ENCODE measurements around the gene SEMA7A. TPM values are rescaled to one million over a fixed set of nuclear protein-coding genes. Genes with fewer than 3 reads are reported as not detected.

The SEMA7A gene
- total and polyA plus RNA-seq, 2 of the 4 experiments (the other 2 are of a cell fraction), result 30.5 to 87.3 TPM

DNA sequence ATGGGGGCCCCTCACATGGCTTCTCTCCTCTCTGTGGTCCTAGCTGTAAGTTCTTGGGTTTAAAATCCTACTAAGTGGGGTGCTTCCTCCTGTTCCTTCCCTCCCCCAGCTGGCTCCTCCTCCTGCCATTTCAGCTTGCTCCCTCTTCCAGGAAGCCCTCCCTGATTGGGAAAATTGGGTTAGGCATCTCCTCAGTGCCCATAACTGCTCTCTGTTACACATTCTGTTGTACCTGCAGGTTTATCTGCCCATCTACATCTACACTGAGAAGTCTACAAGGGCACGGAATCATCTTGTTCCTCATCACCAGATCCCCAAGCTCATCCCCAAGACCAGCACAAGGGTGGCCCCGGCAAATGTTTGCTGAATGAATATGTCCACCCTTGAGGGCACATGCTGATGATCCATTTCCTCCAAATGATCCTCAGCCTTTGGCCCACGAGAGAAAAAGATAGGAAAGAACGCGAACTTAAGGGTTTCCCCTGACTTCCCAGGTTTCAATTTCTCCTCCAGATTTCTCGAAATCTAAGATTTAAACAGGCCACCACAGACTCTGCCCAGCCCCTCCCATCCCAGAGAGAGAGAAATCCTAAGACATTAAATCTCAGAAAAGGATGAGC is 3.9 kb downstream of the SEMA7A start:
- 93% methylated on average over 2 of the region's 6 CpGs; no CpG with 5 or more reads in 1 of the 2 experiments for WGBS, 2 experiments (ENCODE audit: extremely low coverage in 2 of 2, insufficient read length in 1 of 2)
- Histone ChIP-seq H3K4me1 (ENCODE audit: control insufficient read depth, insufficient read depth, low read length) (peaks cover 20% of the 10 kb centered on the region), H4K91ac (ENCODE audit: insufficient read depth, low read depth, low read length) (no peak overlapping the region), H3K36me3 (ENCODE audit: control insufficient read depth, insufficient read depth, low read length) (no peaks in the 10 kb centered on the region), H2BK20ac (ENCODE audit: low read depth, low read length) (no peak overlapping the region), H3K4me3 (ENCODE audit: insufficient read depth, low read depth, low read length) (no peak overlapping the region), H3K9me1 (ENCODE audit: insufficient read depth, low read length) (peaks cover 38% of the 10 kb centered on the region), H2BK15ac (ENCODE audit: low read depth, low read length) (no peak overlapping the region), H3K9ac (ENCODE audit: low read depth, low read length) (no peak overlapping the region), H2BK5ac (ENCODE audit: low read depth, low read length, poor library complexity, severe bottlenecking) (peak overlapping the region; percentile 18), H3K9me3 (ENCODE audit: control insufficient read depth, insufficient read depth, low read length) (no peaks in the 10 kb centered on the region), H2AK9ac (replicated peaks; ENCODE audit: low read depth, low read length, poor library complexity) (peak overlapping the region; percentile 34), H3K18ac (ENCODE audit: low read depth, low read length) (no peak overlapping the region), H3K14ac (replicated peaks; ENCODE audit: low read depth, low read length) (peak overlapping the region; percentile 25; the same call in 1 of the 2 replicates), H2BK120ac (ENCODE audit: low read depth, low read length) (0 out of 2 replicates have a peak overlapping the region, but pooled peaks have one; percentile 13), H3K79me1 (ENCODE audit: low read depth in 1 of 2, low read length in 2 of 2) (peaks cover 15 to 86% of the 10 kb centered on the region in 2 experiments; a peak in 3 of 4 replicates), H3K27ac (ENCODE audit: insufficient read depth, low read length) (no peak overlapping the region), H3K4me2 (ENCODE audit: low read depth, low read length) (no peak overlapping the region), H3K4ac (ENCODE audit: low read depth, low read length) (no peak overlapping the region), H3K27me3 (ENCODE audit: control insufficient read depth, insufficient read depth, low read length) (no peaks in the 10 kb centered on the region), H4K5ac (ENCODE audit: low read depth, low read length) (no peak overlapping the region), H4K20me1 (ENCODE audit: insufficient read depth, low read length) (peaks cover 50% of the 10 kb centered on the region), H3K23ac (ENCODE audit: low read depth, low read length) (peak overlapping the region; percentile 17), H3K56ac (ENCODE audit: extremely low read depth, insufficient read depth, low read length) (no peak overlapping the region), H2AK5ac (ENCODE audit: low read depth, low read length) (peak overlapping the region; percentile 20; the same call in 1 of the 2 replicates), H2AFZ (replicated peaks; ENCODE audit: low read length, poor library complexity) (no peak overlapping the region), H4K8ac (ENCODE audit: low read depth in 2 of 2, low read length in 2 of 2) (no peak overlapping the region)
- CTCF ChIA-PET, result interaction anchor here (0.5 to 1.0 kb wide), 2 partner anchors 48 to 83 kb away, joined by 6 read pairs; no protein-coding TSS in a partner anchor
- dilution Hi-C loops (cut with HindIII; ENCODE audit: low sequenced_read_pairs, unreplicated experiment) (no loop called here), intact Hi-C loops (cut with micrococcal nuclease) (no loop called here), in situ Hi-C loops (cut with MboI; ENCODE audit: low sequenced_read_pairs) (no loop called here)
- DNase-seq (no peak), ATAC-seq (ENCODE audit: low read depth) (no peak)
- no peak for TF ChIP-seq RFX5 (IDR thresholded peaks at IDR 0.05; ENCODE audit: low read depth, low read length)
- no peak for TF ChIP-seq CTCF (conservative IDR thresholded peaks at IDR 0.05; ENCODE audit: low read depth, low read length)
- TF ChIP-seq POLR2A (IDR thresholded peaks at IDR 0.05; ENCODE audit: low read depth, low read length), result no peak
- no peak for TF ChIP-seq RAD21 (IDR thresholded peaks at IDR 0.05; ENCODE audit: low read length)
- no TSS peak for BruUV-seq (replicated peaks)
- POLR2A ChIA-PET (ENCODE audit: unreplicated experiment), result no interaction called here
